GM18907 (cell line): Measurements from ENCODE around the gene LRRC4B.

ENCODE experiments used
- ATAC-seq: cut with Tn5 transposase; IDR thresholded peaks from one replicate; pipeline ENCODE4 v1.9.1; 2021; ENCODE audit warnings: mild to moderate bottlenecking, moderate library complexity; ENCODE audit not compliant: unreplicated experiment

The LRRC4B gene

GRCh38 chr19:50509366-50509765 is 58.9 kb downstream of the LRRC4B start:
- no peak for ATAC-seq

- ATAC-seq = no peak
These were observed 59.4 kb downstream of the LRRC4B start for GRCh38 chr19:50508843-50509190.

- ATAC-seq = no peak
These were observed 60.9 kb downstream of the LRRC4B start for GRCh38 chr19:50507376-50507775.

- ATAC-seq = no peak
These were observed 61.5 kb downstream of the LRRC4B start for GRCh38 chr19:50506700-50507099.

GRCh38 chr19:50505856-50506611 is 62.2 kb downstream of the LRRC4B start:
- no peak for ATAC-seq

- no peak for ATAC-seq
These were observed 66.4 kb downstream of the LRRC4B start for GRCh38 chr19:50501568-50502475.

- no peak for ATAC-seq
These were observed 67.1 kb downstream of the LRRC4B start for GRCh38 chr19:50501186-50501567.

GRCh38 chr19:50500753-50501151 is 67.5 kb downstream of the LRRC4B start:
- ATAC-seq = no peak

- no peak for ATAC-seq
These were observed 68.0 kb downstream of the LRRC4B start for GRCh38 chr19:50500060-50500752.

- ATAC-seq = no peak
These were observed 69.8 kb downstream of the LRRC4B start for GRCh38 chr19:50498219-50499056.

GRCh38 chr19:50497022-50497405 is 71.2 kb downstream of the LRRC4B start:
- ATAC-seq = no peak

- ATAC-seq = no peak
These were observed 71.8 kb downstream of the LRRC4B start for GRCh38 chr19:50496189-50497021.

- no peak for ATAC-seq
These were observed 73.2 kb downstream of the LRRC4B start for GRCh38 chr19:50495020-50495531.

- ATAC-seq = no peak
These were observed 73.8 kb downstream of the LRRC4B start for GRCh38 chr19:50494186-50495019.

- no peak for ATAC-seq
These were observed 75.1 kb downstream of the LRRC4B start for GRCh38 chr19:50493171-50493570.

GRCh38 chr19:50492303-50493052 is 75.8 kb downstream of the LRRC4B start:
- no peak for ATAC-seq

- no peak for ATAC-seq
These were observed 77.2 kb downstream of the LRRC4B start for GRCh38 chr19:50490991-50491472.

GRCh38 chr19:50490411-50490811 is 77.8 kb downstream of the LRRC4B start:
- no peak for ATAC-seq
